ENCODE measurements around the gene RASGRF2. TPM values are rescaled to one million over a fixed set of nuclear protein-coding genes. Genes with fewer than 3 reads are reported as not detected.

RASGRF2 gene
- total RNA-seq, 1 donor from 2014 or later = 21.1 TPM

- no peaks in the 10 kb centered on the region for H3K9me3 Mint-ChIP-seq
- intact Hi-C loops (cut with micrococcal nuclease) = loop anchor here (1.0 to 10.0 kb wide), 8 partner anchors 96 to 342 kb away; partner anchors contain the start of gene ZCCHC9
- peak overlapping the region; percentile 82 for H3K27ac Mint-ChIP-seq
- peaks cover 5% of the 10 kb centered on the region for H3K27me3 Mint-ChIP-seq
- peaks cover 48% of the 10 kb centered on the region for H3K4me1 Mint-ChIP-seq
- peak; percentile 84 for DNase-seq
- H3K4me3 Mint-ChIP-seq = peak overlapping the region; percentile 89
- peaks cover 4% of the 10 kb centered on the region for H3K36me3 Mint-ChIP-seq (ENCODE audit: low read depth)
Measured at GRCh38 chr5:80960531-80961375, 590 bp downstream of the RASGRF2 start.

- Mint-ChIP-seq H3K36me3 (ENCODE audit: low read depth) (peaks cover 4% of the 10 kb centered on the region), H3K27ac (peak overlapping the region; percentile 82), H3K9me3 (no peaks in the 10 kb centered on the region), H3K4me3 (peak overlapping the region; percentile 89), H3K4me1 (peaks cover 49% of the 10 kb centered on the region), H3K27me3 (peaks cover 5% of the 10 kb centered on the region)
- DNase-seq = peak; percentile 83
- intact Hi-C loops (cut with micrococcal nuclease) = loop anchor here (1.0 to 10.0 kb wide), 10 partner anchors 46 to 341 kb away; partner anchors contain the start of gene ZCCHC9
Measured at GRCh38 chr5:80961376-80962281, 1.5 kb downstream of the RASGRF2 start.

- peaks cover 49% of the 10 kb centered on the region for H3K4me1 Mint-ChIP-seq
- intact Hi-C loops (cut with micrococcal nuclease) = loop anchor here (1.0 to 10.0 kb wide), 6 partner anchors 44 to 339 kb away; partner anchors contain the start of gene ZCCHC9
- H3K27ac Mint-ChIP-seq = peak overlapping the region; percentile 10
- no peak for DNase-seq
- H3K4me3 Mint-ChIP-seq = peak overlapping the region; percentile 64
- peaks cover 5% of the 10 kb centered on the region for H3K27me3 Mint-ChIP-seq
- peaks cover 7% of the 10 kb centered on the region for H3K36me3 Mint-ChIP-seq (ENCODE audit: low read depth)
- H3K9me3 Mint-ChIP-seq = no peaks in the 10 kb centered on the region
Measured at GRCh38 chr5:80962630-80963520, 2.7 kb downstream of the RASGRF2 start.

- Mint-ChIP-seq H3K27me3 (peaks cover 5% of the 10 kb centered on the region), H3K36me3 (ENCODE audit: low read depth) (peaks cover 10% of the 10 kb centered on the region), H3K4me3 (peak overlapping the region; percentile 64), H3K4me1 (peaks cover 46% of the 10 kb centered on the region), H3K27ac (peak overlapping the region; percentile 9), H3K9me3 (no peaks in the 10 kb centered on the region)
- intact Hi-C loops (cut with micrococcal nuclease) = loop anchor here (5.0 to 10.0 kb wide), 4 partner anchors 201 to 339 kb away; partner anchors contain the start of gene ZCCHC9
- DNase-seq = no peak
Measured at GRCh38 chr5:80963521-80963895, 3.3 kb downstream of the RASGRF2 start.

GRCh38 chr5:80963966-80964481 lies 3.9 kb downstream of the RASGRF2 start:
- peaks cover 5% of the 10 kb centered on the region for H3K27me3 Mint-ChIP-seq
- intact Hi-C loops (cut with micrococcal nuclease) = loop anchor here (5.0 to 10.0 kb wide), 4 partner anchors 201 to 338 kb away; partner anchors contain the start of gene ZCCHC9
- H3K4me1 Mint-ChIP-seq = peaks cover 45% of the 10 kb centered on the region
- peak overlapping the region; percentile 67 for H3K4me3 Mint-ChIP-seq
- peaks cover 10% of the 10 kb centered on the region for H3K36me3 Mint-ChIP-seq (ENCODE audit: low read depth)
- peak overlapping the region; percentile 48 for H3K27ac Mint-ChIP-seq
- H3K9me3 Mint-ChIP-seq = no peaks in the 10 kb centered on the region
- no peak for DNase-seq

GRCh38 chr5:80964491-80964890 lies 4.3 kb downstream of the RASGRF2 start:
- Mint-ChIP-seq H3K27me3 (peaks cover 4% of the 10 kb centered on the region), H3K4me3 (peak overlapping the region; percentile 67), H3K27ac (peak overlapping the region; percentile 55), H3K36me3 (ENCODE audit: low read depth) (peaks cover 10% of the 10 kb centered on the region), H3K9me3 (no peaks in the 10 kb centered on the region), H3K4me1 (peaks cover 43% of the 10 kb centered on the region)
- intact Hi-C loops (cut with micrococcal nuclease) = loop anchor here (5.0 to 10.0 kb wide), 4 partner anchors 200 to 338 kb away; partner anchors contain the start of gene ZCCHC9
- DNase-seq = no peak

GRCh38 chr5:80964919-80965318 lies 4.8 kb downstream of the RASGRF2 start:
- no peaks in the 10 kb centered on the region for H3K9me3 Mint-ChIP-seq
- no peak for DNase-seq
- intact Hi-C loops (cut with micrococcal nuclease) = loop anchor here (5.0 to 10.0 kb wide), 4 partner anchors 200 to 337 kb away; partner anchors contain the start of gene ZCCHC9
- peaks cover 12% of the 10 kb centered on the region for H3K36me3 Mint-ChIP-seq (ENCODE audit: low read depth)
- peak overlapping the region; percentile 67 for H3K4me3 Mint-ChIP-seq
- peaks cover 38% of the 10 kb centered on the region for H3K4me1 Mint-ChIP-seq
- H3K27ac Mint-ChIP-seq = peak overlapping the region; percentile 55
- H3K27me3 Mint-ChIP-seq = peaks cover 2% of the 10 kb centered on the region

GRCh38 chr5:80967500-80968181 lies 7.5 kb downstream of the RASGRF2 start:
- H3K27ac Mint-ChIP-seq = no peak overlapping the region
- no peak for DNase-seq
- H3K36me3 Mint-ChIP-seq (ENCODE audit: low read depth) = peaks cover 20% of the 10 kb centered on the region
- H3K27me3 Mint-ChIP-seq = no peaks in the 10 kb centered on the region
- no peak overlapping the region for H3K4me3 Mint-ChIP-seq
- H3K9me3 Mint-ChIP-seq = no peaks in the 10 kb centered on the region
- peaks cover 35% of the 10 kb centered on the region for H3K4me1 Mint-ChIP-seq
- intact Hi-C loops (cut with micrococcal nuclease) = loop anchor here (10.0 kb wide), 2 partner anchors 197 to 283 kb away; no protein-coding TSS in a partner anchor

GRCh38 chr5:80973027-80973426 lies 12.9 kb downstream of the RASGRF2 start:
- no peak overlapping the region for H3K4me3 Mint-ChIP-seq

GRCh38 chr5:80975065-80975464 lies 14.9 kb downstream of the RASGRF2 start:
- intact Hi-C loops (cut with micrococcal nuclease) = no loop called here
- DNase-seq = no peak
- Mint-ChIP-seq H3K9me3 (no peaks in the 10 kb centered on the region), H3K4me3 (no peak overlapping the region), H3K36me3 (ENCODE audit: low read depth) (peaks cover 16% of the 10 kb centered on the region), H3K4me1 (peaks cover 20% of the 10 kb centered on the region), H3K27ac (no peak overlapping the region), H3K27me3 (no peaks in the 10 kb centered on the region)

More at GRCh38 chr5:80973027-80973426, 12.9 kb downstream of the RASGRF2 start:
- H3K27me3 Mint-ChIP-seq = no peaks in the 10 kb centered on the region
- intact Hi-C loops (cut with micrococcal nuclease) = no loop called here
- DNase-seq = no peak
- H3K9me3 Mint-ChIP-seq = no peaks in the 10 kb centered on the region
- peaks cover 24% of the 10 kb centered on the region for H3K4me1 Mint-ChIP-seq
- no peak overlapping the region for H3K27ac Mint-ChIP-seq
- H3K36me3 Mint-ChIP-seq (ENCODE audit: low read depth) = peaks cover 22% of the 10 kb centered on the region

GRCh38 chr5:80976985-80977384 lies 16.8 kb downstream of the RASGRF2 start:
- DNase-seq = no peak
- H3K9me3 Mint-ChIP-seq = no peaks in the 10 kb centered on the region
- peaks cover 7% of the 10 kb centered on the region for H3K36me3 Mint-ChIP-seq (ENCODE audit: low read depth)
- H3K27ac Mint-ChIP-seq = no peak overlapping the region
- intact Hi-C loops (cut with micrococcal nuclease) = no loop called here
- no peak overlapping the region for H3K4me3 Mint-ChIP-seq
- no peaks in the 10 kb centered on the region for H3K27me3 Mint-ChIP-seq
- H3K4me1 Mint-ChIP-seq = peaks cover 13% of the 10 kb centered on the region

- H3K4me3 Mint-ChIP-seq = no peak overlapping the region
- no peak for DNase-seq
- H3K36me3 Mint-ChIP-seq (ENCODE audit: low read depth) = peaks cover 9% of the 10 kb centered on the region
- intact Hi-C loops (cut with micrococcal nuclease) = no loop called here
- no peak overlapping the region for H3K27ac Mint-ChIP-seq
- H3K27me3 Mint-ChIP-seq = no peaks in the 10 kb centered on the region
- no peaks in the 10 kb centered on the region for H3K9me3 Mint-ChIP-seq
- peaks cover 17% of the 10 kb centered on the region for H3K4me1 Mint-ChIP-seq
Measured at GRCh38 chr5:80977764-80978163, 17.6 kb downstream of the RASGRF2 start.

All from activated CD4-positive, alpha-beta T cell treated with anti-CD3 and anti-CD28 coated beads, Interleukin-2, amount 10 ng/mL, durations not matched to agents 24 days and 14 days (primary cell).